HL-60 (cell line): ENCODE data around the gene LAMA3.

Source experiments
- DNase-seq, 2 experiments: peaks; one replicate each; pipeline ENCODE4 v3.0.0-alpha.2; 2010 to 2020; ENCODE audit warnings: low read depth in 1 of 2, low spot score in 1 of 2
- H3K27ac ChIP-seq: fragments of 250-450 bp; sonication (Bioruptor Pico); replicated peaks from 2 replicates; pipeline ENCODE4 v1.5.1; 2020; ENCODE audit warnings: mild to moderate bottlenecking, moderate library complexity
- H3K27me3 ChIP-seq: fragments of 250-450 bp; sonication (Bioruptor Pico); 2 replicates; pipeline ENCODE4 v1.5.1; 2021; ENCODE audit warnings: mild to moderate bottlenecking, moderate library complexity; ENCODE audit not compliant: insufficient read depth, poor library complexity, severe bottlenecking
- H3K4me3 ChIP-seq: replicated peaks from 2 replicates; pipeline ENCODE4 v1.5.1; 2011; ENCODE audit warnings: mild to moderate bottlenecking, control low read depth, low read length; ENCODE audit not compliant: insufficient read depth
- GABPA ChIP-seq: IDR thresholded peaks from 2 replicates; pipeline ENCODE4 v1.6.1; 2012; ENCODE audit warnings: low read depth
- POLR2AphosphoS5 ChIP-seq: IDR thresholded peaks from 2 replicates; pipeline ENCODE4 v1.6.1; 2012; ENCODE audit warnings: low read depth
- SPI1 ChIP-seq: IDR thresholded peaks from 2 replicates; pipeline ENCODE4 v1.6.1; 2012; ENCODE audit warnings: low read depth, mild to moderate bottlenecking, borderline replicate concordance
- TF ChIP-seq, protein P1 (sequence below): IDR thresholded peaks from one replicate; pipeline ENCODE4 v1.5.1; 2011; ENCODE audit warnings: low read length, control low read depth, inconsistent platforms; ENCODE audit not compliant: insufficient read depth
- TF ChIP-seq, protein P2 (sequence below): IDR thresholded peaks from 2 replicates; pipeline ENCODE4 v1.6.1; 2012; ENCODE audit warnings: low read depth; ENCODE audit not compliant: insufficient replicate concordance

Gene LAMA3

DNA sequence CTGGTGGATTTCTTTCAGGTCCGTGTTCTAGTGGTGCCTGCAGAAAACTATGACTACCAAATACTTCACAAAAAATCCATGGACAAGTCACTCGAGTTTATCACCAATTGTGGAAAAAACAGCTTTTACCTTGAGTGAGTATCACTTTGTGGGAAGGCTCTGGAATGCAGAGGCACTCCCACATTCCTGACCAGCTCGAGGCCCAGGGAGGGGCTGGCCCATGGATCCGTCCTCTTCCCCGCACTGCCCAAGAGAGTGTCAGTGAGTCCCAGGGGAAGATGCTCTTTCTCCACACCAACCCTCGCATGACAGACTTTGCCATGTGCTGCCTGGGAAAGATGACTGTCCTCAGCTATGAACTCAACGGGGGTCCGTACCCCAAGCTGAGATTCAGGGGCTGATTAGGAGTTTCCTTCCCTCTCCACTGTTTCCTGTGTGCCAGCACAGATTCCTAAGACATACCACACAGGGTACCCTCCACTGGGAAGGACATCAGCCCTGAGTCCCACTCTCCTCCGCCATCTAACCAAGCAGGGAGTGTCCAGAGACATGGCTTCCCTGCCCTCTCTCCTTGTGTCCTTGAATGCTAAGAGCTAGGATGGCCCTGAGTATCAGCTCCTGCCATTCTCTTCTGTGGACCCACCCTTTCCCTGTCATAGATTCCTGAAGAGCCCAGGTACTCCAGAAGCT lies 155.9 kb downstream of the LAMA3 start:
- H3K4me3 ChIP-seq: no peak overlapping the region
- no peak for DNase-seq
- peaks cover 5% of the 10 kb centered on the region for H3K27me3 ChIP-seq
- no peak for TF ChIP-seq GABPA
- TF ChIP-seq SPI1: no peak
- TF ChIP-seq, protein P1, sequence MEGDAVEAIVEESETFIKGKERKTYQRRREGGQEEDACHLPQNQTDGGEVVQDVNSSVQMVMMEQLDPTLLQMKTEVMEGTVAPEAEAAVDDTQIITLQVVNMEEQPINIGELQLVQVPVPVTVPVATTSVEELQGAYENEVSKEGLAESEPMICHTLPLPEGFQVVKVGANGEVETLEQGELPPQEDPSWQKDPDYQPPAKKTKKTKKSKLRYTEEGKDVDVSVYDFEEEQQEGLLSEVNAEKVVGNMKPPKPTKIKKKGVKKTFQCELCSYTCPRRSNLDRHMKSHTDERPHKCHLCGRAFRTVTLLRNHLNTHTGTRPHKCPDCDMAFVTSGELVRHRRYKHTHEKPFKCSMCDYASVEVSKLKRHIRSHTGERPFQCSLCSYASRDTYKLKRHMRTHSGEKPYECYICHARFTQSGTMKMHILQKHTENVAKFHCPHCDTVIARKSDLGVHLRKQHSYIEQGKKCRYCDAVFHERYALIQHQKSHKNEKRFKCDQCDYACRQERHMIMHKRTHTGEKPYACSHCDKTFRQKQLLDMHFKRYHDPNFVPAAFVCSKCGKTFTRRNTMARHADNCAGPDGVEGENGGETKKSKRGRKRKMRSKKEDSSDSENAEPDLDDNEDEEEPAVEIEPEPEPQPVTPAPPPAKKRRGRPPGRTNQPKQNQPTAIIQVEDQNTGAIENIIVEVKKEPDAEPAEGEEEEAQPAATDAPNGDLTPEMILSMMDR: no peak
- TF ChIP-seq, protein P2, sequence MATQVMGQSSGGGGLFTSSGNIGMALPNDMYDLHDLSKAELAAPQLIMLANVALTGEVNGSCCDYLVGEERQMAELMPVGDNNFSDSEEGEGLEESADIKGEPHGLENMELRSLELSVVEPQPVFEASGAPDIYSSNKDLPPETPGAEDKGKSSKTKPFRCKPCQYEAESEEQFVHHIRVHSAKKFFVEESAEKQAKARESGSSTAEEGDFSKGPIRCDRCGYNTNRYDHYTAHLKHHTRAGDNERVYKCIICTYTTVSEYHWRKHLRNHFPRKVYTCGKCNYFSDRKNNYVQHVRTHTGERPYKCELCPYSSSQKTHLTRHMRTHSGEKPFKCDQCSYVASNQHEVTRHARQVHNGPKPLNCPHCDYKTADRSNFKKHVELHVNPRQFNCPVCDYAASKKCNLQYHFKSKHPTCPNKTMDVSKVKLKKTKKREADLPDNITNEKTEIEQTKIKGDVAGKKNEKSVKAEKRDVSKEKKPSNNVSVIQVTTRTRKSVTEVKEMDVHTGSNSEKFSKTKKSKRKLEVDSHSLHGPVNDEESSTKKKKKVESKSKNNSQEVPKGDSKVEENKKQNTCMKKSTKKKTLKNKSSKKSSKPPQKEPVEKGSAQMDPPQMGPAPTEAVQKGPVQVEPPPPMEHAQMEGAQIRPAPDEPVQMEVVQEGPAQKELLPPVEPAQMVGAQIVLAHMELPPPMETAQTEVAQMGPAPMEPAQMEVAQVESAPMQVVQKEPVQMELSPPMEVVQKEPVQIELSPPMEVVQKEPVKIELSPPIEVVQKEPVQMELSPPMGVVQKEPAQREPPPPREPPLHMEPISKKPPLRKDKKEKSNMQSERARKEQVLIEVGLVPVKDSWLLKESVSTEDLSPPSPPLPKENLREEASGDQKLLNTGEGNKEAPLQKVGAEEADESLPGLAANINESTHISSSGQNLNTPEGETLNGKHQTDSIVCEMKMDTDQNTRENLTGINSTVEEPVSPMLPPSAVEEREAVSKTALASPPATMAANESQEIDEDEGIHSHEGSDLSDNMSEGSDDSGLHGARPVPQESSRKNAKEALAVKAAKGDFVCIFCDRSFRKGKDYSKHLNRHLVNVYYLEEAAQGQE: no peak
- TF ChIP-seq POLR2AphosphoS5: no peak
- H3K27ac ChIP-seq: no peak overlapping the region

DNA sequence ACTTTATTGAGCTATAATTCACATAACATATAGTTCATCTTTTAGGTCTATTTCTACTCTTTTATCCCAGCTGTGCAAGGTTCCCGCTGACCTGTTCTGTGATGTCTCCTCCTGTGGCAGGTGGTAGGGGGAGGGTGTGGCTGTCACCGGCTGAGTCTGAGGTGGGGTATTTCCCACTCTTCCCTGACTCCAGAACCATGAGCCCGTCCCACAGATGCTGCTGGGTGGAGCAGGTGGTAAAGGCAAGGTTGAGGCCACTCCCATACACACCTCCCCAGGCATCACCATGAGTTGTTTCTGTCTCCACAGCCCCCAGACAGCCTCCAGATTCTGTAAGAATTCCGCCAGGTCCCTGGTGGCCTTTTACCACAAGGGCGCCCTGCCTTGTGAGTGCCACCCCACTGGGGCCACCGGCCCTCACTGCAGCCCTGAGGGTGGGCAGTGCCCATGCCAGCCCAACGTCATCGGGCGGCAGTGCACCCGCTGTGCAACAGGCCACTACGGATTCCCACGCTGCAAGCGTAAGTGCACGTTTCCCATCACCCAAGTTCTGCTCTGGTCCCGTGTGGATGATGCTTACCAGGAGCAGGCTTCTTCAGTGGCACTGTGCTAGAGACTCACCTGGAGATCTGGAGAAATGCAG lies 156.9 kb downstream of the LAMA3 start:
- TF ChIP-seq, protein P2: no peak
- TF ChIP-seq GABPA: no peak
- TF ChIP-seq POLR2AphosphoS5: no peak
- TF ChIP-seq, protein P1: no peak
- no peak for TF ChIP-seq SPI1
- no peak for DNase-seq
- H3K4me3 ChIP-seq: no peak overlapping the region

DNA sequence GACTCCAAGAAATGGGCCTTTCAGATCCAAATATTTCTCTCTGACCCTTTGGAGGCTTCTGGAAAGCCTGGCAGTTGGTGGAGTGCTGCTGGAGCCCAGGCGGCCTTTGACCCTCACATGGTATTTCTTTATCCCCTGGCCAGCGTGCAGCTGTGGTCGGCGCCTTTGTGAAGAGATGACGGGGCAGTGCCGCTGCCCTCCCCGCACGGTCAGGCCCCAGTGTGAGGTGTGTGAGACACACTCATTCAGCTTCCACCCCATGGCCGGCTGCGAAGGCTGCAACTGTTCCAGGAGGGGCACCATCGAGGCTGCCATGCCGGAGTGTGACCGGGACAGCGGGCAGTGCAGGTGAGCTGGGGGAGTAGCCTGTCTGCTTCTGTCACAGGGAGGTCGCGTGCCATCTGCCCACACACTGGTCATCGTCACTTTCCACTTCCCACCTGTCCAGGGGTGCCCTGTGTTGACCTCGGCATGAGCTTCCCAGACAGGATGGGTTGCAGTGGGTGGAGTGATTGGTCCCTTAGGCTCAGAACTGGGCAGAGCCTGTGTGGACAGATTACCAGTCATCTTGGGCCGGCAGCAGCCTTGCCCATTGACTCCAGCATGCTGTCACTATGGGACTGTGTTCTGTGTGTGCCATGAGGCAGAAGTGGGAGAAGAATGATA lies 158.2 kb downstream of the LAMA3 start:
- no peak overlapping the region for H3K4me3 ChIP-seq
- no peak for DNase-seq
- H3K27me3 ChIP-seq: peaks cover 5% of the 10 kb centered on the region
- H3K27ac ChIP-seq: no peak overlapping the region
- TF ChIP-seq, protein P2: no peak
- TF ChIP-seq POLR2AphosphoS5 (no peak), GABPA (no peak), SPI1 (no peak)
- TF ChIP-seq, protein P1: no peak

More for the DNA sequence above, 156.9 kb downstream of the LAMA3 start:
- H3K27me3 ChIP-seq: peaks cover 5% of the 10 kb centered on the region
- H3K27ac ChIP-seq: no peak overlapping the region
